ENCODE data around the gene MORC3.

The MORC3 gene

DNA sequence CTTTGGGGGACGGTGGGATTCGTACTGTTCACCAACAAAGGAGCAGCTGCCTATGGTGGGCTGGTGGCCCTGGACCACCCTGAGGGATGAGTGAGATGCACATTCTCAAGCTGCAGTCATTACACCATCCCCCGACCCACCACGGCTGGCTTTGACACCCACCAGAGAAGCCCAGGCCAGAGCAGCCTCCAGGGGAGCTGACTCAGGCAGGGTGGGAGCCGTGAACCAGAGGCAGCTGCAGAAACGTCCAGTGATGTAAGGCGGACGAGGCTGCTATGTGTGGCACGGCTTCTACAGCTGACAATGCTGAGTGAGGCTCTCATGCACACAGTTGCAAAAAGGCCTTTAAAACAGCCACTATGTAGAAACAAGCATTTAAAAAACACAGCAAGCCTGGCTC, 105.3 kb downstream of the MORC3 start:
- Histone ChIP-seq H3K27ac (ENCODE audit: low read depth, low read length) (no peak overlapping the region), H4K20me1 (ENCODE audit: low read depth, low read length) (no peaks in the 10 kb centered on the region), H3K4me3 (ENCODE audit: insufficient read depth, low read length, poor library complexity, severe bottlenecking) (no peak overlapping the region), H3K4me2 (ENCODE audit: low read depth, low read length, poor library complexity, severe bottlenecking) (no peak overlapping the region), H3K9me2 (replicated peaks; ENCODE audit: insufficient read depth, low read length) (no peaks in the 10 kb centered on the region), H3K9ac (ENCODE audit: low read length) (no peak overlapping the region), H2AFZ (ENCODE audit: low read depth, low read length, severe bottlenecking) (no peak overlapping the region), H3K79me2 (ENCODE audit: insufficient read depth, low read length) (no peaks in the 10 kb centered on the region), H3K36me3 (ENCODE audit: low read length) (no peaks in the 10 kb centered on the region), H3F3A (ENCODE audit: insufficient read depth) (no peaks in the 10 kb centered on the region), H3K9me3 (ENCODE audit: insufficient read depth, low read length) (no peaks in the 10 kb centered on the region), H3K27me3 (ENCODE audit: low read length) (no peaks in the 10 kb centered on the region)
- no peak for TF ChIP-seq EZH2phosphoT487 (conservative IDR thresholded peaks at IDR 0.05; ENCODE audit: low read length)
- TF ChIP-seq, protein P1, sequence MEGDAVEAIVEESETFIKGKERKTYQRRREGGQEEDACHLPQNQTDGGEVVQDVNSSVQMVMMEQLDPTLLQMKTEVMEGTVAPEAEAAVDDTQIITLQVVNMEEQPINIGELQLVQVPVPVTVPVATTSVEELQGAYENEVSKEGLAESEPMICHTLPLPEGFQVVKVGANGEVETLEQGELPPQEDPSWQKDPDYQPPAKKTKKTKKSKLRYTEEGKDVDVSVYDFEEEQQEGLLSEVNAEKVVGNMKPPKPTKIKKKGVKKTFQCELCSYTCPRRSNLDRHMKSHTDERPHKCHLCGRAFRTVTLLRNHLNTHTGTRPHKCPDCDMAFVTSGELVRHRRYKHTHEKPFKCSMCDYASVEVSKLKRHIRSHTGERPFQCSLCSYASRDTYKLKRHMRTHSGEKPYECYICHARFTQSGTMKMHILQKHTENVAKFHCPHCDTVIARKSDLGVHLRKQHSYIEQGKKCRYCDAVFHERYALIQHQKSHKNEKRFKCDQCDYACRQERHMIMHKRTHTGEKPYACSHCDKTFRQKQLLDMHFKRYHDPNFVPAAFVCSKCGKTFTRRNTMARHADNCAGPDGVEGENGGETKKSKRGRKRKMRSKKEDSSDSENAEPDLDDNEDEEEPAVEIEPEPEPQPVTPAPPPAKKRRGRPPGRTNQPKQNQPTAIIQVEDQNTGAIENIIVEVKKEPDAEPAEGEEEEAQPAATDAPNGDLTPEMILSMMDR (IDR thresholded peaks at IDR 0.05; ENCODE audit: insufficient read depth, low read length, poor library complexity, severe bottlenecking) = no peak
